WTC11 (cell line): ENCODE measurements around the gene DMGDH.

Experiments used
- CTCF ChIP-seq: fragments of 200-600 bp; IDR thresholded peaks from 2 replicates; pipeline ENCODE4 v1.8.0; 2022; ENCODE audit warnings: antibody characterized with exemption
- ZNF232 ChIP-seq: sonication (generic); formaldehyde crosslinking; IDR thresholded peaks from 2 replicates; pipeline ENCODE4 v1.8.0; 2022; ENCODE audit warnings: mild to moderate bottlenecking, missing genetic modification reagents

GRCh38 chr5:78975035-78975434, 94.4 kb downstream of the DMGDH start:
- TF ChIP-seq CTCF (no peak), ZNF232 (CRISPR knock-in tag) (no peak)
